HCEC 1CT (cell line): ENCODE measurements around the gene PALM2AKAP2.

Experiments used
- DNase-seq: peaks from one replicate; pipeline ENCODE4 v3.0.0-alpha.2; 2017

PALM2AKAP2 gene

GRCh38 chr9:109775516-109775915 lies 4.5 kb upstream of the PALM2AKAP2 start:
- DNase-seq, result peak; percentile 55

- no peak for DNase-seq
These were observed 3.6 kb upstream of the PALM2AKAP2 start for GRCh38 chr9:109776391-109776790.

DNA sequence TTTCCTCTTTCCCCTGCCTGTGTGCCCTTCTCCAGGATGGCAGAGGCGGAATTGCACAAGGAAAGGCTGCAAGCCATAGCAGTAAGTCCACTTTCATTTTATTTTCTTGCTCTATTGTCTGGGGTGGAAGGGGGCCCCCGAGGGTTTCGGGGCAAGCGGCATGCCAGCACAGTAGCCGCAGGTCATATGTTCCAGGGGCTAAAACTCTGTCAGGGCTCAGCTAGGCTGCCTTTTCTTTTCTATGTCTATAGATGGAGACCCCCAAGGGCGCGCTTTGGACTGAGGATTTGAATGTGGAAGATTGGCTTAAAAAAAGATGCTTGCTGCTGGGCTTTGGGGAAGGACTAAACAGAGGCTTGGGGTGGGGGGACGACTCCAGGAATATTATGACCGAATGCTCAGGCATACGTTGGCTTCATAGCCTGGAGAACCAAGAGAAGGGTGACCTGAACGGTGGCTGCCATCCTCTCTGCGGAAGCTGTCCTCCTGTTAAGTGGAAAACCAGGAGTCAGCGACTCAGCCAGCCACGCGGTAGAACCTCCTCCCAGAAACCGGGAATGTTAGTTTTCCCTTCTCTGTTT lies 545 bp downstream of the PALM2AKAP2 start:
- DNase-seq, result peak; percentile 25

DNA sequence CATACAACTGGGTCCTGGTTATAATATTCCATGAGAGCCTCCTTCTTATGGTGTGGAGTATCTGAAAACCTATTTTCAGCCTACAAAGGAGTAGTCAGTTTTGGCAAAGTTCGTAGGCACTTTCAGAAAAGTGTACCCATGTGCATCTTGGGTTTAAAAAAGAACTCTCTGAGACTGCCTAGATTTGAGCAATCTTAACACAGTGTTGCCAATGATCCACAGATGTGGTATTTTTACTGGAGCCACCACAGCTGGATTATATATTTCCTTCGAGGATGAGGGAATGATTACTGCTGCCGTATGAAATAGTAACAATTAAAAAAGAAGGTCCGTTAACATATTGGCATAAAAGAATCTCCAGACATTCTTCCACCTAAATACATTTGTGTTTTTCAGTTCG lies 1.1 kb downstream of the PALM2AKAP2 start:
- DNase-seq, result peak; percentile 9

DNA sequence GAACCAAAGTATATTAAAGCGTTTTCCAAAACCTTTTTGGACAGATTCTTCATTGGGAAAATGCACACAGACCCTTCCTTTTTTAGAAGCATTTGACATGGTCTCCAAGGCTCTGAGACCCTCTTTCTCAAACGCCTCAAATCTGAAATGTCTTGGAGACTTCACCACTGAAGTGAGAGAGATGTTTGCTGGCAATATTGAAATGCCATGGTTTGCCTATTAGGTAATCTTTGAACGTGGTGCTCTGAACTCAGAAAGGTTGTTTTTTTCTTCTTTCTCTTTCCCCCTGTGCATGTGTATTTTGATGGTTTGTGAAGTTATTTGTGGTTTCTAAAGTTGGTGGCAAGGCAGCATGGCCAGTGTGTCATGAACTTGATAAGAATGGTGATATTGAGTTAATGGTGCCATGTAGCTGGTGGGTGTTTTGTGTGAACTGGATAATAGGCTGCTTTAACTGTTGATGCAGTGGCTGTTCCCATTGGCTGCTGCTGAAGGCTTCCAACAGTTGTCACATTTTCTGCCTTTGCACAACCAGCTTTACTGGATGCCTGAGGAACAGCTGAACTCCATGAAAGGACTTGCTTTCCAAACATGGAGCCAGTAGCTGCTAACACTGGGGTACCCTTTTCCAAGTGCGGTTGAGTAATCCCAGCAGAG lies 1.7 kb downstream of the PALM2AKAP2 start:
- DNase-seq, result peak; percentile 27

- DNase-seq, result no peak
These were observed 7.7 kb downstream of the PALM2AKAP2 start for GRCh38 chr9:109787735-109788134.

DNA sequence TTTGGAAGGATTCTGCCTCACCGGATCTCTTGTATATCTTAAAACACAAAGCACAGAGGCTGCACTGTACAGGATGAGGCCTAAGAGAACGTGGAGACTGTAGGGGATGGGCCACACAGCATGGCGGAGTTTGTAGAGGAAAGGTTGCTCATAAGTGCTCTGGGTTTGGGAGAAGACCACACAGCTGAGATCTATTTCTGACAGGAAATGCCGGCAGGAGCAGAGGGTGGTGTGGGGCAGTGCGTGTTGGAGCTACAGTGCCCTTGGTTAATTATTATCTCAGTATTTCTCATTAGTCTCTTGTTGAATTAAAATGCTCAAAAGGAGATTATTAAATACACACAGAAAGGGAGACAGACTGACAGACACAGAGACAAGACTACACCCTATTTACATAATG lies 9.6 kb downstream of the PALM2AKAP2 start:
- DNase-seq, result no peak

DNA sequence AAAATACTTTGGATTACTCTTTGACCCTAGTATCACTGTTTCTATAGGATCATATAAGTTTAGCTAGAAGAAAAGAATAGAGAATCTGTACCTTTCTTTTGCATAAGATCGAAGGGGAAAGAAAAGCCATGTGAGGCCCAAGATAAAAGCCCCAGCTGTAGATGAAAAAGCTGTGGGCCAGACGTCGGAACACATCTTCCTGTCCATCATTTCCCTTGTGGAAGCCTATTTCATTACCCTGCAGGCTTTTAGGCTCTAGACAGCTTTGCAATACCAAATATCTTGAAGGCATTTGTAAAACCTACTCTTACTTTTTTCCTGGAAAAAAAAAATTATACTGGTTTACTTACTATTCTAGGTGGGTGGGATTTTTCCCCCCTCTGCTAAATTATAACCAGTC lies 10.0 kb downstream of the PALM2AKAP2 start:
- DNase-seq, result no peak

DNA sequence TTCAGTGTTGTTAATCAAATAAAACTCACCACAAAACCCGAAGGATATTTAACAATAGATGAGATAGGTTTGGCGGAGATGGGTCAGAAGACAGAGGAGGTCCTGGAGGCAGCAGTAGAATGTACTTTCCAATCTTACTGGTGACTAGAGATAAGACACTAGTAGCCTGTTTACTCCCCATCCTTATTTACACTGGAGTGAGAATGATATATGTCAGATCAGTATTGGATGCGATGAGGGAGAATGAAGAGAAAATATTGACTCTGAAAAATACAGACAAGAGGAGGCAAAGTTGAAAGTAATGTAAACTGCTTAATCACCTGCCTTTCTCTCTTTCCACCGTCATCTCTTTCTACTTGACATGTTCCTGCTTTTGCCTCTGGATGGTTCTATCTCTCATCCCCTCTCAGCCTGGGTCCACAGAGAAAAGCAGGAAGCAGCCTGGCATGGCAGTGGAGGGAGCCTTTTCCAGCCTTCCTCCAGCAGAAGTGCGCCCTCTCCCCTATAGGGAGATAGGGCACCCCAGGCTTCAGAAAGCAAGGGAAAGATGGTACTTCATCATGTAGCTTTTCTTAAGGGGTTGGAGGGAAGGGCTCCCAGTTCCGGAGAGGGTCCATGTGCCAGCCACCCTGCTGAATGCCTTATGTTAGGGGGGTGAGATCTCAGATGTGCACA lies 11.1 kb downstream of the PALM2AKAP2 start:
- no peak for DNase-seq

GRCh38 chr9:109791747-109792146 lies 11.7 kb downstream of the PALM2AKAP2 start:
- no peak for DNase-seq

GRCh38 chr9:109792951-109793546 lies 13.1 kb downstream of the PALM2AKAP2 start:
- peak; percentile 97 for DNase-seq

GRCh38 chr9:109793921-109794320 lies 13.9 kb downstream of the PALM2AKAP2 start:
- DNase-seq, result no peak

DNA sequence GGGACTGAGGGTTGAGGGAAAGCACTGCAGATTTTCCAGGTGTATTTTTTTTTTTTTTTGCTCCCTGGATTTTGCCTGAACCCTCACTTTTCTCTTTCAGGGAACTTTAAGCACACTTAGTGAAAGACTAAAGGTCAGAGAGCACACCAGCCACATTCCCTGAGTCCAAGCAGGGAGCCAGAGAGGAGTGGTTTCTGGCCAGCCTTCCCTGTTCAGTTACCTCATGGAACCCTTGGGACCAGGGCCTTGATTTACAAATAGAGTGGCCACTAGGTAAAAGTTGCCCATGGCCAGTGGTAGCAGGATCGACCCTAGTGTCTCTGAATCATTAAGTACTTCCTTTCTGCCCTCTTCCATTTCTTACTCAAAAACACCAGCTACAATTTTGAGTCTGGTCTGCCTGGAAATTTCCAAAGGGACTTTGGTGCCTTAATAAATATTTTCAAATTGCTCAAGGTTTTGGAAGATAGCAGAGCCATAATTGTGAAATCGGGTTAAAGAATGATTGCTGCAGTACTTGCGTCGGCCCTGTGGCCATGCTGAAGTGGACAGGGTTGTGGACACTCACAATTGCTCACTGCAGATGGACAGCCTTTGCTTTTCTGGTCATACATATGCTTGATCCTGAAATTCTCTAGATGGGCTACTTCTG lies 14.5 kb downstream of the PALM2AKAP2 start:
- peak; percentile 23 for DNase-seq

DNA sequence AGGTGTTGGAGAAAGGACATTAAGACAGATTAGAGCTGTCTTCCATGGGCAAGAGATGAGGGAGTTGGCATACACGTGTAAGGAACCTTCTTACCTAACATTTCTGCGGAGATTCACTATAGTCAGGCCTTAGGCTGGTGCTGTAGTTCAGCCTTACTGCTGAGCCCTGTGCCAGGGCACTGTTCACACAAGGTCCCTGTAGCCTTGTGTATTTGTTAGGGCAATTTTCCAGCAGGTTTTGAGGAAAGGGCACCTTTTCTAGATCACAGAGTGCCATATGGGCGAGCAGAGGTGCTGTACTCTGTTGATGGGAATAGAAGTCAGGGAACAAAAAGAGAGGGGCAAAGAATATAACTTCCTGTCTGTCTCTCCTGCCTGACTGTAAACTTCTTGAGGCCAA lies 15.6 kb downstream of the PALM2AKAP2 start:
- no peak for DNase-seq

DNA sequence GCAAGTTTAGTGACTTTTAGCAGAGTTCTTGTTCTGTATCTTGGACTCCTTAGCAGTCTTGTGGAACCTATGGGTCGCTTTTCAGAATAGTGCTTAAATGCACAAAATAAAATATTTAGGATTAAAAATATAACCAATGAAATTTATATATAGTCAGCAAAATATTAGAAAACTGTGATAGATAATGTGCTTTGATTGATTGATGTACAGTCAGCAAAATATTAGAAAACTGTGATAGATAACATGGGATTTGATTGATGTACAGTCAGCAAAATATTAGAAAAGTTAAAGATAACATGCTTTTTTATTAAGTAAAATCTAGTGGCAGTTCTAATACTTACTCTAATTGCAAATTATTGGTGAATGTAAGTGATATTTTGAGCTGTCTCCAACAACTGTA lies 16.1 kb downstream of the PALM2AKAP2 start:
- DNase-seq, result no peak

- no peak for DNase-seq
These were observed 17.0 kb downstream of the PALM2AKAP2 start for GRCh38 chr9:109797006-109797405.

- DNase-seq, result no peak
These were observed 17.5 kb downstream of the PALM2AKAP2 start for GRCh38 chr9:109797509-109797908.

- no peak for DNase-seq
These were observed 19.1 kb downstream of the PALM2AKAP2 start for GRCh38 chr9:109799141-109799540.

DNA sequence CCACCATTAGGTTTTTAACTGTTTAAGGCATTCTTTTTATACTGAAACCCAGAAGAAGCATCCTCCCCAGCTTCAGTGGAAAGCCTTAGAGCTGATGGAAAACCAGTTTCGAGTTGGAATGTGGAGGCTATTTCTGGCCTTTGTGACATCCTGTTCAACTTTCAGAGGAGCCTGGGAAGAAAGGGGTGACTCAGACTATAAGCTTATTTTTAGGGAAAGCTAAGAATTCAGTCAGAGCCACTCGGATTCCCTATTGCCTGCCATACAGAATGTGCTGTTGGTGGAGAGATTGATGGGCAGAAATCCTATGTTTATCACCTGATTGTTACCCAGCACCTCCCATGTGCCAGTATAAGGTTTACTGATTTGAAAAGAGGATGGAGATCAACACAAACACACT lies 19.8 kb downstream of the PALM2AKAP2 start:
- DNase-seq, result peak; percentile 83

GRCh38 chr9:109801484-109801883 lies 21.5 kb downstream of the PALM2AKAP2 start:
- DNase-seq, result no peak

DNA sequence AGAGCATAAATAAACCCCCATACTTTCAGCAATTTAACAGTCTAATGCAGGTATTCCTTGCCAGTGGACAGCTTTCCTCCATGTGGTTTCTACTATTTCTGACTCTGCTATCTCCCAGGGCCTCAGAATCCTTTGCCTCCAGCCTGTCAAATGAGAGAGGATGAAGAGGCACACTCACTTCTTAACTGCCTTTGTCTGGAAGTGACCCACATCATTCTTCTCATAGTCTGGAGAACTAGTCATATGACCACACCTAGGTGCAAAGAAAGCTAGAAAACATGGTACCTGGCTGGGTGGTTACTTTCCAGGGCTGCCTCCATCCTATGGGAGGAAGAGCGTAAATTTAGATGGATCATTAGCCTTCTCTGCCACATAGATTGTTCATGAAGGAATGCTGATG lies 22.5 kb downstream of the PALM2AKAP2 start:
- DNase-seq, result no peak

DNA sequence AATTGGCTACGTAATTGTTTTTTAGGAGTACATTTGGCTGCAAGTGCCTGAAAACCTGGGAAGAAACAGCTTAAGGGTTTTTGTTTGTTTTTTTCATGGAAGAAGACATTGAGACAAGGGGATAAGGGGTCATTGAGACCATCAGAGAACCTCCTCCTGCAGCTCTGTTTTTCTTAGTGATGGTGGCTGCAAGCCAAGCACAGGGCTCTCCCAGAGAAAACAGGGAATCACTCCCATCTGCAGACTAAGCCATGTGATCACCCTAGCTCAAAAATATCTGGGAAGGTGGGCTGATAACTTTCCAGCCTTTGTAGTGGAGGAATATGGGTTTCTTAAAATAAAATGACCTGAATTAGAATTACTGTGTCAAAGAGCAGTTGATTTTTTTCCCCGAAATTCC lies 25.1 kb downstream of the PALM2AKAP2 start:
- no peak for DNase-seq

DNA sequence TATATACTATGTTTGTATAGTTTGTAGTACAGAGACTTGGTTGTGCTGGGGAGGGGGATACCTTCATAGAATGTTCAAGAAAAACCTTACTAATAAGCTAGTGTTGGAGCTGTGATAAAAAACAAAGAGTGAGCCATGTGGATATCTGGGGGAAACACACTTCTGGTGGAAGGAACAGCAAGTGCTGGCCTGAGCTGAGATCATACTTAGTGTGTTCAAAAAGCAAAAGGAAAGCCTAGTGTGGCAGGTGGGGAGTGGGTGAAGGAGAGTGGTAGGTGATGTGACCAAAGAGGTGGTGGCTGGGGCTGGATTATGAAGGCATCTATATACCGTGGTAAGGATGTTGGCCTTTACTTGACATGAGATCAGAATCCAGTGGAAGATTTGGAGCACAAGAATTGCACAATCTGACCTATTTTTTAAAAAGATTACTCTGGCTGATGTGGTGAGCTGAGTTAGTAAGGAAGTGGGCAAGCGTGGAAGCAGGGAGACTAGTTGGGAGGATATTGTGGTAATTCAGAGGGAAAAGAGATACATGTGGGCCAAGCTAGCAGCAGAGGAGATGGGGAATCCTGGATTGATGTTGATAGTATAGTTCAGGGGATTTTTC lies 26.6 kb downstream of the PALM2AKAP2 start:
- peak; percentile 66 for DNase-seq
